CD4-positive, alpha-beta T cell treated with Interleukin-10 for 1 hour (primary cell): ENCODE measurements around the gene LDB2.
"Not testable (repeated sequence)": the region's sequence is repeated elsewhere in the genome, so short reads cannot be mapped to it uniquely, and the experiment has no call there.

Experiments
- DNase-seq: peaks from one replicate; pipeline ENCODE4 v3.0.0-alpha.2; 2020

Gene LDB2

DNA sequence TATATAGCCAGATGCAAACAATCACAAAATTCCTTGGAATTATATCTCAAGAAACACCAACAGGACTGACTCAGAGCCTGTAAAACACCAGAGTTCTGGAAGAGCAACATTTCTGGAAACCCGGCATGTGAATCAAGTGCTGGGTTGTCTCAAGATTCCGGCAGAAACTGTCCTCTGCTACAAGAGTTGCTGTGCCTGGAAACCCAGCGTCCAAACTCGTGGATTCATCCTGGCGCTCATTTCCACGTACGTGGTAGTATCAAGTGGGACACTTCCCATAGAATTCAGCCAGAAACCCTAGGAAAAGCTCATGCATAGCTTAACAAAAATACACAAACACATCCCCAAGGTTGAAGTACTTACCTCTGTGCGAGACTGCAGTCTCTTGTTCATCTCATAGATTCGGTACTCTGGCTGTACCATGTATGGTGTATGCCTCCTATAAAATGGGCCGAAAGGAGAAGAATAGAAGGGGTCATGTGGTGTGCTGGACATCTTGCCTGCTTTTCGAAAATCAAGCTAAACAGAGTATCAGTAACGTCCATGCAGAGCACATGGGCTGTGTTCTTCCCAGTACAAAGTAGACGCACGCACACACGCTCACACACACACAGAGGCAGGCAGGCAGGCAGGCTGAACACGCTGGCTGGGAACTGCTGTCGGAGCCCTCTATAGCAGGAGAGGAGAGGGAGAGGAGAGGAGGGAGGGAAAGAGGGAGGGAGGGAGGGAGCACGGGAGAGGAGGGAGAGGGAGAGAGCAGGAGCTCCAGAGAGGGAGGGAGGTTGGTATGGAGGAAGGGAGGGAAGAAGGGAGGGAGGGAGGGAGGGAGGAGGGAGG lies at the start of gene LDB2:
LDB2 (minus strand) TSS at position 655 of the 837 bp plus-strand sequence.
- no peak for DNase-seq

DNA sequence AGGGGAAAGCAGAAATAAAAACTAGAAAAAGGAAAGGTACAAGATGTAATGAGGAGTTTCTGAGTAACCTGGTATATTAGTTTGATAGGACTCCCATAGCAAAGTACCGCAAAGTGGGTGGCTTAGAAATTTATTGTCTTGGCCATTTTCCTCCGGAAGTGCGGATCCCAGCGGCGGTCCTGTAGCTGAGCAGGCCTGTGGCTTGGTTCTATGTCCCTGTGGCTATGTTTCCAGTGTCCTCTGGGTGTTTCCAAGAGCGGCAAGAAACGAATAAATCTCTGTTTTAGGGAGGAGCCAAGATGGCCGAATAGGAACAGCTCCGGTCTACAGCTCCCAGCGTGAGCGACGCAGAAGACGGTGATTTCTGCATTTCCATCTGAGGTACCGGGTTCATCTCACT lies 44.0 kb upstream of the LDB2 start:
- no peak for DNase-seq

GRCh38 chr4:16939178-16939577 lies 40.7 kb upstream of the LDB2 start:
- no peak for DNase-seq

GRCh38 chr4:16938512-16939040 lies 40.1 kb upstream of the LDB2 start:
- no peak for DNase-seq

- no peak for DNase-seq
Measured at GRCh38 chr4:16931339-16932305, 33.2 kb upstream of the LDB2 start.

DNA sequence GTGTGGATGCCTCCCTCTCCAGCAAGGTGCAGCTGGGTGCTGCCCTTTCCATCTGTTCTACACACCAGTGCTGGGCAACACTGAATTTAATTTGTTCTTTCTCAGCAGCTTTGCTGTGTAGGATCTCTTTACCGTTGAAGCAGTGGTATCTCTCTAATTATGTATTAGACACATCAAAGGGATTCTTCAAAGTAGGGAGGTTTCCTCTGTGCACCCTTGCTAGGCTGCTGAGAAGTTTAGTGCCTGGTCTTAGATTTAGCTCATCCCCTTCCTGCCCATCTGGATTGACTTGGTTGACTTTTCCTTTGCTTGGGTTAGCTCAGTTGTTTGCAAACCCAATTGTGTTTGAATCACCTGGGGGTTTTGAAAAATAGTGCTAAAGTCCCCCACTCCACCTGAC lies 27.8 kb upstream of the LDB2 start:
- DNase-seq = no peak

GRCh38 chr4:16918716-16919115 lies 20.3 kb upstream of the LDB2 start:
- DNase-seq = not testable (repeated sequence)

DNA sequence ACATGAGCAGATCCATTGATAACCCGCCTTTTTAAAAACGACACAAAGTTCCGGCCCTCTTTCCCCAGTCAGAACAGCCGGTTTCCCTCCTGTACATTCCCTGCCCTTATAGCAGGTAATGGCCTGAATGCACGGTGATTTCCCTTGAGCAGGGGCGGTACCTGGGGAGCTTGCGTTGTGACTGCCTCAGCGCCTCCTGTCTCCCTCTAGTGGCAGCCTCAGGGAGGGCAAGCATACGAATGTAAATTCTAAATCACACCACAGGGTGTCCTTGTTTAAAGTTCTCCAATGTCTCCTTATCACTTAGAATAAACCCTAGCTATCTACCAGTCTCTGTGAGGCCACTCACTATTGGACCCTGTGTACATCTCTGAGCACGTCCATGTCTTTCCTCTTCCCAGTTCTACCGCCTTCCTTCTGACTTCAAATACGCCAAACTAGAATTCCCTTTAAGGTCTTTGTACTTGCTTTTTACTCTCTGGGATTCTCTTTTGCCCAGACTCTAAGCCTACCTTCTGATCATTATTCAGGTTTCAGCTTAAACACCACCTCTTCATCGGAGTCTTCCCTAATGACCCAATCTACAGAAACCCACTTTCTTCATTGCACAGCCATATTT lies 18.4 kb upstream of the LDB2 start:
- peak; percentile 72 for DNase-seq

DNA sequence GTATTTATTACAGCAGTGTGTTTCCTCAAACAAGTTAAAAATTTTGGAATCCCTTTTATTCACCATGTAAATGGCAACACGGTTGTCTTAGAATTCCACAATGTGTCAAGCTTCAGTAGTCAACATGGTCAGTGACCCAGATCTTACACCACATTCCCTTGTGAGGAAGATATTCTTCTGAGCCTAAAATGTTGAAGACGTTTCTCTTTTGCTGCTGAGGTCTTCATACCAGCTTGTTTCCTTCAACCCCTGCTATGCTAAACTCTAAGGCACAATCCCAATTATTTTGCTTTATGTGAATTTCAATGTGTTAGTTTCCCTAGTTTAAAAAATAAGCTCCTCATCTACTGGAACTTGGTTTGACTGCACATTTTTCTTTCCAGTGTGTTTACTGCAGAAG lies 17.6 kb upstream of the LDB2 start:
- DNase-seq = no peak

DNA sequence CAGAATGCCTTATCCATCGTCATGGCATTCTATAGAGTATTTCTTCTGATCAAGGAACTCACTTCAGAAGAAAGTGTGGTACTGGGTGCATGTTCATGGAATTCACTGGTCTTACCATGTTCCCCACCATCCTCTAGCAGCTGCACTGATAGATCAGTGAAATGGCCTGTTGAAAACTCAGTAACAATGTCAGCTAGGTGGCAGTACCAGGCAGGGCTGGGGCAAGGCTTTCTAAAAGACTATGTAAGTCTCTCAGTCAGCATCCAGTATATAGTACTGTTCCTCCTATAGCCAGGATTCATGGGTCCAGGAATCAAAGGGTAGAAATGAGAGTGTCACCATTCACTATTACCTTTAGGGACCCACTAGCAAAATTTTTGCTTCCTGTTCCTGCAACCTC lies 15.8 kb upstream of the LDB2 start:
- no peak for DNase-seq

DNA sequence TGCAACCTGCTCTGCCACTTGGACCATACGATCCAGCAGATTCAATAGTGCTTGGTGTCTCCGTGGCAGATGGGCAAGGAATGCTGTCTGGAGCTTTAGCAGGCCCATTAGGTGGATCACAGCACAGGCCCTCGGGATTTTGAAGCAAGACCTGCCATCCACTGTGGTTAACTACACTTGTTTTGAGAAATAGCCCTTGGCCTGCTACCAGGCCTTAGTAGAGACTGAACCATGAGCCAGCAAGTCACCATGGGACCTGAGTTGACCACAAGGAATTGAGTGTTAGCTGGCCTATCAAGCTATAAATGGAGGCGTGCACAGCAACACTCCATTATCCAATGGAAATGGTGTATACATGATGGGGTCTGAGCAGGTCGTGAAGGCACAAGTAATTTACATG lies 14.5 kb upstream of the LDB2 start:
- no peak for DNase-seq

DNA sequence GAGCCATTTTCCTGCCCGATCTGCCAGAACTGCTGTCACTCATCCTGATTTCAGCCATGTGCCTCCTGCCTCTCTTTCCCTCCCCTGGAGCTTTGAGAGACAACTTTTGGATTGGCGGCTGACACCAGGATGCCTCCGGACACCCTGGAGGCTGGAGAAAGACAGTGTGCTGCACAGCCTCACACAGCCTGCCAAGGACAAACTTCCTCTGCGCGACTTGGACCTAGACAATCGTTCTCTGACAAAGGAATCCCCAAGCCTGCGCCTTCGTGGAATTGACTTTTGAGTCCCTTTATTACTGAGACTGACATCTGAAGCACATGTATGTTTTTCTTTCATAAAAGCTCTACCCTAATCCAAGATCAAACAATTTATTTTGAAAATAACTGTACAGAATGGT lies 10.8 kb upstream of the LDB2 start:
- no peak for DNase-seq

- DNase-seq = no peak
Measured at GRCh38 chr4:16908377-16909021, 10.1 kb upstream of the LDB2 start.

DNA sequence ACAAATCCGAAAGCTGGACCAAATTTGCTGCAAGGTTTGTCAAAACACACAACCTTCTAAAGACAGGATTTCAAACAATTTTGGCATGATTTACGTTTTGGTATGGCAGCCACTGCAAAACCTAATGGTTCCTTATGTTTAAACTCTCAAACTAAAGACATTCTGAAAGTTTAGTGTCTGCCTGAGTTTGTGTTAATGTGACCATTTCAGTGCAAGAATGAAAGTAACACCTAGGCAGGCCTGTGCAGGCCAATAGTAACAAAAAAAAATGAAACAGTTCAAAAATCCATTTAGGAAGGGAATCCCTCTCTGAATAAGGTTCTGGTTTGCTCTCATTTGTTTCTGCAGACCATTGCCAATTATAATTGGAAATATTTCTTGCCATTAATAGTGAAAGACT lies 1.9 kb upstream of the LDB2 start:
- DNase-seq = no peak

DNA sequence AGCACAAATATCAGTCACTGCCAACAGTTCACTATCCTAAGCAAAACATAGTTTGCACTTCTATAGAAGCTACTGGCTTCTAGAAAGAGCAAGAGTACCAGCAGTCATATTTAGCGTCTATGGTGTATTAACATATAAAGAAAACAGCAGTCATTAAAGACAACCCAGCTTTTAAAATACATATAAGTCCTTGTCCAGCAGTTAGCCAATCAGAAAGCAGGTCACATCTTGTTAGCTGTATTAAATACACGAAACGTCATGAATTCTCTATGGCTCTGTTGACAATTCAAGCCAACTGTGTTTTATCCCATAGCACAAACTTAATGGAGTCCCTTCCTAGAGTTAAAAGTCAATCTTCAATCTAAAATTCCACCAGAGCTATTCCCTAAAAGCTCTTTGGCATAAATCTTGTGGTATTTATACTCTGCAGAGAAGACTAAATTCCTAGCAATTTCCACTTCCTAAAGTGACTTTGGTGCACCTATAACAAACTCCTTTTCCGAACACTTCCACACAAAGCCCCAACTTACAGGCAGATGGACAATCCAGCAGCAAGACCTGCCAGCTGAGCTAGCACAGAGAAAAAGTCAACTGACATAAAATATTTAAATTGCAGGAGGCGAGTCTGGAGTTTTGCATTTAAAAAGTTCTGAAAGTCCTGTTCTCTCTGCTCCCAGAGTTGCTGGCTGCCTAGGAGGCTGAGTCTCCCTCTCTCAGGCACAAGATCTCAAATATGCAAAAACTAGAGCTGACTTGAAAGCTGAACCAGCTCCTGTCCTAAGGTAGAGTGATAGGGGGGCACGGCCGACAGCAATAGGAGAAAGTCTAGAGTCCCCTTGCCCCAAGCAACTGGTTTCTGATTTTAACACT lies 1.3 kb downstream of the LDB2 start:
- no peak for DNase-seq

DNA sequence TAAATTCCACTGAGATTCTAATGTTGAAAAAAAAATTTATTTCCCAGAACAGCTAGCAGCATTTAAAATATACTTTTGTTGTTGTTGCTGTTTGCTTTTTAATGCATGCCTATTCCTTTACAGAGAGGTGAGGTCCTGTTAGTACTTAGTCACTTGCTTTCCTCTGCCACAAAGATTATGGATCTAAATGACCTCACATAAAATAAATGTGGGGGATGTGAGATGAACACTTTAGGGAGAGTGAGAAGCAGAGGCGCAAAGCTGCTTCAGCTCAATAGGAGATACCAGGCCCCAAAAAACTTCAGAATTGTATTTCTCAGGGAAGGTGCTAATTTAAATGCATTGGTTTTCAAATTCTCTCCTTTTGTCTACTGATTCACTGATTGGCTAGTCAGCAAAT lies 4.0 kb downstream of the LDB2 start:
- no peak for DNase-seq

DNA sequence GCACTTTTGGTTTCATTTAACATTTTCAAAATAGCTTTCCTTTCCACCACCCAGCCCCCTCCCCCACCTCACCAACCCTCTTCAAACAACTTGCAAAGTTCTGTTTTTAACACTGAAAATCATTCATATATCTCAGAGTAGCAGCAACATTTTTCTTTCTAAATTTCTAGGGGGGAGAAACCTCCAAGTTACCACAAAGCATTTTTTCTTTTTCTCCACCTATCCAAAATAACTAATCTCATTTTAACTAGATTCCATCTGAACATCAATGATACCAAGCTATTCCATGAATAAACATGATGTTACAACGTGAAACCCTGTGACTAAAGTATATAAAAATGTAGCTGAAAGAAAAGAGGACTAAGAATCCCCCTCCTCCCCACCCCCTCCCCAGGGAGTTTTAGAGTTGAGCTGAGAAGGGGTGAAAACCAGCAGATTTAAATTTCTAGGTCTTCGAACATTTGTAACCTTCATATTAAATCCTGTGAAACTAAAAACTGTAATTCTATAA lies 5.2 kb downstream of the LDB2 start:
- DNase-seq = no peak

GRCh38 chr4:16890651-16891050 lies 7.8 kb downstream of the LDB2 start:
- peak; percentile 14 for DNase-seq

DNA sequence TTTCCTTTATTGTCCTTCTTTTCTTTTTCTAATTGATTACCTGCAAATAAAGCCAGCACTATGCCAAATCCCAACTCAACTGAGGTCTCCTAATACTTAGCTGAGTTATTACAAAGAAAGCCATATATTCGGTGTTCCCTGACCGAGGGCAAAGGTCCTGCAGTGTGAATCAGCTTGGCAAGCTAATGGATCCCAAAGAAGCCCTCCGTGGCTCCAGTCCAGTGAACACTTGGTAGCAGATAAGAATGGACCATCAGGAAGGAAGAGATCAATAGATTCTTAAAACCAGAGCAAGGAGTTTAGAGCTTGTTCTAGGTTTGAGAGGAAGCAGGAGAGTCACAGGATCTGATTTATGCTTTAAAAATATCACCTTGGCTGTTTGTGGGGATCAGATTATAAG lies 8.5 kb downstream of the LDB2 start:
- no peak for DNase-seq

- no peak for DNase-seq
Measured at GRCh38 chr4:16887887-16888286, 10.6 kb downstream of the LDB2 start.

GRCh38 chr4:16884673-16885460 lies 13.6 kb downstream of the LDB2 start:
- DNase-seq = peak; percentile 14
